Stimulated activated CD4-positive, alpha-beta T cell treated with anti-CD3 and anti-CD28 coated beads, Interleukin-4, amount 100 ng/mL, for 24 hours (primary cell): ENCODE measurements around the gene ITFG2.

ENCODE experiments used
- DNase-seq: peaks from one replicate; pipeline ENCODE4 v3.0.0-alpha.2; 2020

ITFG2 gene

GRCh38 chr12:2795291-2796186, 16.9 kb upstream of the ITFG2 start:
- DNase-seq: peak; percentile 71

- DNase-seq: no peak
These were observed 16.2 kb upstream of the ITFG2 start for GRCh38 chr12:2796187-2796666.

GRCh38 chr12:2797721-2798418, 14.6 kb upstream of the ITFG2 start:
- no peak for DNase-seq

- DNase-seq: no peak
These were observed 12.4 kb upstream of the ITFG2 start for GRCh38 chr12:2800046-2800570.

- no peak for DNase-seq
These were observed 11.3 kb upstream of the ITFG2 start for GRCh38 chr12:2801044-2801783.

GRCh38 chr12:2803635-2804392, 8.7 kb upstream of the ITFG2 start:
- DNase-seq: no peak

GRCh38 chr12:2804393-2805142, 7.9 kb upstream of the ITFG2 start:
- no peak for DNase-seq

GRCh38 chr12:2805143-2805520, 7.3 kb upstream of the ITFG2 start:
- DNase-seq: no peak

- no peak for DNase-seq
These were observed 5.8 kb upstream of the ITFG2 start for GRCh38 chr12:2806700-2807099.

- no peak for DNase-seq
These were observed 667 bp upstream of the ITFG2 start for GRCh38 chr12:2811801-2812200.

- peak; percentile 60 for DNase-seq
These were observed 1.0 kb downstream of the ITFG2 start for GRCh38 chr12:2813214-2814185.

- no peak for DNase-seq
These were observed 7.3 kb downstream of the ITFG2 start for GRCh38 chr12:2819810-2820209.

- DNase-seq: no peak
These were observed 8.0 kb downstream of the ITFG2 start for GRCh38 chr12:2820432-2820831.

- DNase-seq: no peak
These were observed 11.0 kb downstream of the ITFG2 start for GRCh38 chr12:2823483-2823882.

- no peak for DNase-seq
These were observed 12.1 kb downstream of the ITFG2 start for GRCh38 chr12:2824541-2824940.

- DNase-seq: no peak
These were observed 12.7 kb downstream of the ITFG2 start for GRCh38 chr12:2825132-2825531.

- no peak for DNase-seq
These were observed 13.6 kb downstream of the ITFG2 start for GRCh38 chr12:2826036-2826435.

GRCh38 chr12:2826721-2827515, 14.4 kb downstream of the ITFG2 start:
- DNase-seq: no peak

GRCh38 chr12:2829275-2829674, 16.8 kb downstream of the ITFG2 start:
- DNase-seq: no peak
